CD4-positive, alpha-beta T cell (primary cell): ENCODE results near the gene CEBPB. TPM values are rescaled to one million over a fixed set of nuclear protein-coding genes. Genes with fewer than 3 reads are reported as not detected.
"Not testable (repeated sequence)": the region's sequence is repeated elsewhere in the genome, so short reads cannot be mapped to it uniquely, and the experiment has no call there.

Source experiments
- ATAC-seq: fragments of 200-7000 bp; cut with Tn5 transposase; one replicate; pipeline ENCODE4 v1.10.0; 2022; ENCODE audit warnings: mild to moderate bottlenecking; ENCODE audit not compliant: poor library complexity
- CTCF ChIA-PET: fragments of 350-600 bp; sonication (Branson Sonifier 250); formaldehyde crosslinking; loops from one replicate; lab custom pipeline; 2021; ENCODE audit warnings: antibody characterized with exemption, inconsistent platforms; lab: Charles Lee
- POLR2A ChIA-PET: fragments of 350-600 bp; sonication (Branson Sonifier 250); formaldehyde crosslinking; loops from one replicate; lab custom pipeline; 2021; ENCODE audit warnings: antibody characterized with exemption, inconsistent platforms; lab: Charles Lee
- DNase-seq, 14 experiments: peaks; one replicate each; pipeline ENCODE4 v3.0.0-alpha.2; 2013 to 2020; ENCODE audit warnings: mixed read lengths in 2 of 14
- H3K27ac ChIP-seq, 2 donors: one replicate each; pipeline versions ENCODE4 v1.5.1 to v1.7.0; 2013; ENCODE audit warnings: low read length in 2 of 2, low read depth in 1 of 2, mild to moderate bottlenecking in 1 of 2
- H3K27me3 ChIP-seq, 2 experiments: 1 replicate in 1 of 2; 2 replicates in 1 of 2; pipeline versions ENCODE4 v1.6.1 to v1.7.0; 2013; ENCODE audit warnings: low read length in 2 of 2, control low read depth in 1 of 2, mild to moderate bottlenecking in 1 of 2, moderate library complexity in 1 of 2; ENCODE audit not compliant: insufficient read depth in 2 of 2, control insufficient read depth in 1 of 2
- H3K36me3 ChIP-seq: one replicate; pipeline ENCODE4 v1.6.1; 2013; ENCODE audit warnings: low read length, control low read depth; ENCODE audit not compliant: insufficient read depth
- H3K4me1 ChIP-seq: one replicate; pipeline ENCODE4 v1.6.1; 2013; ENCODE audit warnings: low read length, control low read depth; ENCODE audit not compliant: insufficient read depth
- H3K4me3 ChIP-seq: one replicate; pipeline ENCODE4 v1.5.1; 2013; ENCODE audit warnings: mild to moderate bottlenecking, low read length, moderate library complexity
- H3K9me3 ChIP-seq, 2 experiments: 1 replicate in 1 of 2; 2 replicates in 1 of 2; pipeline versions ENCODE4 v1.6.1 to v1.7.0; 2013; ENCODE audit warnings: low read length in 2 of 2, mild to moderate bottlenecking in 2 of 2, control low read depth in 1 of 2, moderate library complexity in 1 of 2; ENCODE audit not compliant: control insufficient read depth in 1 of 2, insufficient read depth in 1 of 2
- H3K27ac Mint-ChIP-seq: one replicate; pipeline ENCODE4 v1.8.0; 2020; ENCODE audit warnings: mixed read lengths
- H3K27me3 Mint-ChIP-seq: one replicate; pipeline ENCODE4 v1.8.0; 2021; ENCODE audit warnings: mixed read lengths
- H3K36me3 Mint-ChIP-seq: one replicate; pipeline ENCODE4 v1.8.0; 2021; ENCODE audit warnings: low read depth, mixed read lengths
- H3K4me1 Mint-ChIP-seq: one replicate; pipeline ENCODE4 v1.8.0; 2021; ENCODE audit warnings: low read depth, mixed read lengths
- H3K4me3 Mint-ChIP-seq: one replicate; pipeline ENCODE4 v1.8.0; 2020; ENCODE audit warnings: mild to moderate bottlenecking, mixed read lengths
- H3K9me3 Mint-ChIP-seq: one replicate; pipeline ENCODE4 v1.8.0; 2020; ENCODE audit warnings: mixed read lengths
- intact Hi-C, 2 experiments: fragments of 100-400 bp; cut with DNase I in 1 of 2; cut with micrococcal nuclease in 1 of 2; formaldehyde crosslinking; loops; one replicate each; pipeline versions ENCODE4 v1.15.1 to v1.9.0; 2023 to 2025; cut with DNase I, micrococcal nuclease
- total RNA-seq, 174 experiments: library from RNA in 2 of 174; stranded (reverse) in 2 of 174; gene quantifications; one replicate each; pipeline ENCODE4 v1.2.3 and lab custom pipeline; 2021 to 2026
- TF ChIP-seq, protein P1 (sequence below): fragments of 200-600 bp; IDR thresholded peaks from one replicate; pipeline ENCODE4 v1.8.0; 2022; ENCODE audit warnings: antibody characterized with exemption, mild to moderate bottlenecking

Gene CEBPB
- total RNA-seq, 2 experiments from 2014 or later: 40.7 to 43.9 TPM

DNA sequence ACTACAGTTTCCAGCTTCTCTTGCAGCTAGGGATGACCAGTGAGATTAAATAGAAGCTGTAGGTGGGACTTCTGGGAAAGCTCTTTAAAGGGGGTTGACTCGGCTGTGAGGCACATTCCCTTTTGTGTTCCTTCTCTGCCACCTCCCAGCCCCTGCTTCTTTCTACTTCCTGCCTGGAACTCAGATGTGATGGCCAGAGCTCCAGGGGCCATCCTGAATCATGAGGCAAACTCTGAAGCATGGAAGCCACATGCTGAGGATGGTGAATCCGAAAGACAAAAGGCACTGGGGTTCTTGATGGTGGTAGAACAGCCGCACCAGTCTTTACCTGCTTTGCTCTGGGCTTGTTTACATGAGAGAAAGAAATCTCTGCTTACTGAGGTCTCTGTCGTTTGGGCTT lies 9.1 kb downstream of the CEBPB start:
- Mint-ChIP-seq H3K27me3 (no peaks in the 10 kb centered on the region), H3K4me1 (no peaks in the 10 kb centered on the region), H3K36me3 (peaks cover 2% of the 10 kb centered on the region), H3K4me3 (no peak overlapping the region), H3K9me3 (peaks cover 4% of the 10 kb centered on the region), H3K27ac (no peak overlapping the region)
- Histone ChIP-seq H3K4me1 (peaks cover under 1% of the 10 kb centered on the region), H3K27me3 (no peaks in the 10 kb centered on the region), H3K9me3 (peaks cover 0 to 4% of the 10 kb centered on the region in 2 experiments), H3K36me3 (no peaks in the 10 kb centered on the region), H3K4me3 (no peak overlapping the region), H3K27ac (no peak overlapping the region)
- TF ChIP-seq, protein P1, sequence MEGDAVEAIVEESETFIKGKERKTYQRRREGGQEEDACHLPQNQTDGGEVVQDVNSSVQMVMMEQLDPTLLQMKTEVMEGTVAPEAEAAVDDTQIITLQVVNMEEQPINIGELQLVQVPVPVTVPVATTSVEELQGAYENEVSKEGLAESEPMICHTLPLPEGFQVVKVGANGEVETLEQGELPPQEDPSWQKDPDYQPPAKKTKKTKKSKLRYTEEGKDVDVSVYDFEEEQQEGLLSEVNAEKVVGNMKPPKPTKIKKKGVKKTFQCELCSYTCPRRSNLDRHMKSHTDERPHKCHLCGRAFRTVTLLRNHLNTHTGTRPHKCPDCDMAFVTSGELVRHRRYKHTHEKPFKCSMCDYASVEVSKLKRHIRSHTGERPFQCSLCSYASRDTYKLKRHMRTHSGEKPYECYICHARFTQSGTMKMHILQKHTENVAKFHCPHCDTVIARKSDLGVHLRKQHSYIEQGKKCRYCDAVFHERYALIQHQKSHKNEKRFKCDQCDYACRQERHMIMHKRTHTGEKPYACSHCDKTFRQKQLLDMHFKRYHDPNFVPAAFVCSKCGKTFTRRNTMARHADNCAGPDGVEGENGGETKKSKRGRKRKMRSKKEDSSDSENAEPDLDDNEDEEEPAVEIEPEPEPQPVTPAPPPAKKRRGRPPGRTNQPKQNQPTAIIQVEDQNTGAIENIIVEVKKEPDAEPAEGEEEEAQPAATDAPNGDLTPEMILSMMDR: no peak
- ATAC-seq (no peak), DNase-seq (no peak)
- CTCF ChIA-PET: no interaction called here
- intact Hi-C loops: loop anchor here in 1 of 2 experiments (10.0 kb wide), 1 partner anchor 735 kb away; the partner anchor contains the start of gene ADNP
- POLR2A ChIA-PET: interaction anchor here (0.8 to 1.2 kb wide), 2 partner anchors 11 kb away, joined by 3 to 4 read pairs; no protein-coding TSS in a partner anchor

DNA sequence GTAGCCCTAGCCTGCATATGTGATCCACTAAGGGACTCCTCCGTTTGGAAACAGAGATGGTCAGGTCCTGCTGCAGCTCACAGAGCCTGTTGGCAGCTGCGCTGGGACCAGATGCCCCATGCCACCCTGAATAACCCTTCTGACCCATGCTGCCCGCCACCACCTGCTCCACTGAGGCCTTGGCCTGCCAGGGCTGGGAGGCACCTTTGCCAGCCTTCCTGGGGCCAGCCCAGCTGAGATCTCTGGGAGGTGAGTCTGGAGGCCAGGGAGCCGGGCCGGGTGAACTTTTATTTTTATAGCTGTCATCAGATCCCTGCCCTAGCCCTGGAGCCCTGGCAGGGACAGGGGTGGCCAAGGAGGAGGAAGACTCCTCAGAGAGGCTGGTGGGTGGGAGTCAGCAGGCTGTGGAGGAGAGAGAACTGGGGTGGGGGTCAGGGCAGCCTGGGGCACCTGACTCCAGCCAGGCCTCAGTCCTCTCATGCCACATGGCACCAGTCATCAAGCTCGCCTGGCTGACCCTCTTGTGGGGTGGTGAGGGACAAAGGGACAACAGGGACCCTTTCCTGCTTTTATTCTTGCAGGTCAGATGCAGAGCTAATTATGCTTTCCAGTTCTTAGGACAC lies 10.0 kb downstream of the CEBPB start:
- Mint-ChIP-seq H3K9me3 (peaks cover 4% of the 10 kb centered on the region), H3K36me3 (no peaks in the 10 kb centered on the region), H3K27me3 (no peaks in the 10 kb centered on the region), H3K4me3 (no peak overlapping the region), H3K4me1 (no peaks in the 10 kb centered on the region), H3K27ac (no peak overlapping the region)
- CTCF ChIA-PET: interaction anchor here (0.6 kb wide), 1 partner anchor 590 kb away, joined by 3 read pairs; no protein-coding TSS in a partner anchor
- DNase-seq: no peak
- Histone ChIP-seq H3K27me3 (no peaks in the 10 kb centered on the region), H3K4me3 (no peak overlapping the region), H3K4me1 (no peaks in the 10 kb centered on the region), H3K9me3 (peaks cover 0 to 4% of the 10 kb centered on the region in 2 experiments), H3K27ac (no peak overlapping the region), H3K36me3 (no peaks in the 10 kb centered on the region)
- intact Hi-C loops: no loop called here
- no peak for ATAC-seq
- POLR2A ChIA-PET: interaction anchor here (1.2 to 1.4 kb wide), 2 partner anchors 10 to 12 kb away, joined by 3 read pairs; partner anchors contain the start of gene CEBPB
- TF ChIP-seq, protein P1: no peak

DNA sequence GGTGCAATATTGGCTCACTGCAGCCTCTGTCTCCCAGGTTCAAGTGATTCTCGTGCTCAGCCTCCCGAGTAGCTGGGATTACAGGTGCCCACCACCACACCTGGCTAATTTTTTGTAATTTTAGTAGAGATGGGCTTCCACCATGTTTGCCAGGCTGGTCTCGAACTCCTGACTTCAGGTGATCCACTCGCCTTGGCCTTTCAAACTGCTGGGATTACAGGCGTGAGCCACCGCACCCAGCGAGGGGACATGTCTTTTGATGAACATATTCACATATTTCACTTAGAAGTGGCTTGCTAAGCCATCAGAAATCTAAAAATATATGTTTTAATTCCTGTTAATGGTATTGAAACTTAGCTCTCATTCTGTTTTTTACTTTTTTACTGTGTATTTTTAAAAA lies 11.1 kb downstream of the CEBPB start:
- H3K9me3 Mint-ChIP-seq, ATAC-seq, H3K27me3 ChIP-seq, H3K4me3 Mint-ChIP-seq, H3K36me3 Mint-ChIP-seq, H3K27ac ChIP-seq, H3K9me3 ChIP-seq, H3K4me1 ChIP-seq, DNase-seq, H3K36me3 ChIP-seq, H3K27ac Mint-ChIP-seq, H3K27me3 Mint-ChIP-seq, intact Hi-C loops, H3K4me1 Mint-ChIP-seq, H3K4me3 ChIP-seq: not testable (repeated sequence)
- POLR2A ChIA-PET: interaction anchor here (1.4 kb wide), 1 partner anchor 11 kb away, joined by 3 read pairs; the partner anchor contains the start of gene CEBPB
- CTCF ChIA-PET: interaction anchor here (0.6 kb wide), 1 partner anchor 246 kb away, joined by 3 read pairs; no protein-coding TSS in a partner anchor
